Stimulated activated CD8-positive, alpha-beta memory T cell treated with anti-CD3 and anti-CD28 coated beads, Interleukin-4, amount 100 ng/mL, for 48 hours (primary cell): Measurements from ENCODE around the gene CEP170.

Experiments used
- DNase-seq: peaks from one replicate; pipeline ENCODE4 v3.0.0-alpha.2; 2020

The CEP170 gene

GRCh38 chr1:243267914-243268653 is 13.0 kb upstream of the CEP170 start:
- no peak for DNase-seq

GRCh38 chr1:243267471-243267880 is 12.4 kb upstream of the CEP170 start:
- DNase-seq, result no peak

GRCh38 chr1:243266231-243266630 is 11.2 kb upstream of the CEP170 start:
- DNase-seq, result no peak

- no peak for DNase-seq
These were observed 9.6 kb upstream of the CEP170 start for GRCh38 chr1:243264717-243265116.

GRCh38 chr1:243261390-243261789 is 6.3 kb upstream of the CEP170 start:
- no peak for DNase-seq

- no peak for DNase-seq
These were observed 5.3 kb upstream of the CEP170 start for GRCh38 chr1:243260221-243260880.

GRCh38 chr1:243258731-243259130 is 3.6 kb upstream of the CEP170 start:
- DNase-seq, result no peak

- DNase-seq, result no peak
These were observed 2.1 kb upstream of the CEP170 start for GRCh38 chr1:243257189-243257588.

- no peak for DNase-seq
These were observed 1.5 kb upstream of the CEP170 start for GRCh38 chr1:243256590-243256989.

- peak; percentile 94 for DNase-seq
These were observed 871 bp upstream of the CEP170 start, which contains the start of gene SDCCAG8 for GRCh38 chr1:243255791-243256512. Gene SDCCAG8 (plus strand): TSS chr1:243256041. CDS start chr1:243256174, 133 bp downstream.

GRCh38 chr1:243254233-243254926 is 701 bp downstream of the CEP170 start:
- peak; percentile 77 for DNase-seq

GRCh38 chr1:243253926-243254232 is 1.2 kb downstream of the CEP170 start:
- DNase-seq, result no peak

GRCh38 chr1:243253211-243253925 is 1.7 kb downstream of the CEP170 start:
- no peak for DNase-seq

- DNase-seq, result no peak
These were observed 3.5 kb downstream of the CEP170 start for GRCh38 chr1:243251539-243251938.

- DNase-seq, result no peak
These were observed 5.0 kb downstream of the CEP170 start for GRCh38 chr1:243250102-243250501.

GRCh38 chr1:243249214-243249613 is 5.9 kb downstream of the CEP170 start:
- DNase-seq, result no peak

- no peak for DNase-seq
These were observed 7.2 kb downstream of the CEP170 start for GRCh38 chr1:243247901-243248300.

GRCh38 chr1:243246916-243247315 is 8.2 kb downstream of the CEP170 start:
- no peak for DNase-seq

- DNase-seq, result no peak
These were observed 10.6 kb downstream of the CEP170 start for GRCh38 chr1:243244432-243244841.

GRCh38 chr1:243236604-243237252 is 18.4 kb downstream of the CEP170 start:
- no peak for DNase-seq

GRCh38 chr1:243234978-243235647 is 20.0 kb downstream of the CEP170 start:
- DNase-seq, result no peak

GRCh38 chr1:243233908-243234307 is 21.2 kb downstream of the CEP170 start:
- DNase-seq, result no peak
